Ovary (tissue), 3 donors: ENCODE data around the gene DMRTC2.

Experiments used
- CTCF ChIP-seq, 3 donors: fragments of 450-650 bp in 2 of 3; fragments of 200-600 bp in 1 of 3; IDR thresholded peaks; one replicate each; pipeline versions ENCODE4 v1.5.1 to v1.8.0; 2016 to 2022; ENCODE audit warnings: antibody characterized with exemption in 3 of 3, mild to moderate bottlenecking in 1 of 3
- EP300 ChIP-seq: sonication (generic); formaldehyde crosslinking; IDR thresholded peaks from one replicate; pipeline ENCODE4 v1.6.1; 2017; ENCODE audit warnings: antibody characterized with exemption
- donor health status: DM: no; HTN: no; CAD: no.

GRCh38 chr19:41807176-41807575, 37.7 kb upstream of the DMRTC2 start:
- TF ChIP-seq CTCF (IDR thresholded peaks at IDR 0.05), result no peak
- TF ChIP-seq EP300, result no peak
